Loucy (cell line): Measurements from ENCODE around the gene OLA1.

Source experiments
- EZH2phosphoT487 ChIP-seq: fragments of 200-600 bp; IDR thresholded peaks from 2 replicates; pipeline ENCODE4 v1.6.1; 2018; ENCODE audit warnings: antibody characterized with exemption, mild to moderate bottlenecking, moderate library complexity, borderline replicate concordance
- TF ChIP-seq, protein P1 (sequence below): fragments of 200-600 bp; sonication (generic); conservative IDR thresholded peaks from 2 replicates; pipeline ENCODE4 v1.5.1; 2014; ENCODE audit warnings: mild to moderate bottlenecking, antibody characterized with exemption, low read length

DNA sequence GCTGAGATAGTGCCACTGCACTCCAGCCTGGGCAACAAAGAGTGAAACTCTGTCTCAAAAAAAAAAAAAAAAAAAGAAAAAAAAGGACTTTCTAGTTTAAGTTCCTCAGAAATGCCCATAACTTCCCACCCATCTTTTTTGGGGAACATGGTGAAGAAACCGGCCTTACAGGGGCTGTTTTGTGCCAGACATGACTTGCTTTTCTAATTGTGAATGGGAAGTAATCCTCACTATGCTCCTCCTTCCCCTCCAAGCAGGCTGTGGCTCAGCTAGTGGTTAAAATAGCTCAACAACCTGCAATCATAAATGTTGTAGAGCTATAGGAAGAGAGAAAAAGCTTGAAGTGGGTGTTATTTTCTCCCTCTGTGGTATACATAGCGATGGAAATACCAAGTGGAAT lies 34.1 kb upstream of the OLA1 start:
- TF ChIP-seq, protein P1, sequence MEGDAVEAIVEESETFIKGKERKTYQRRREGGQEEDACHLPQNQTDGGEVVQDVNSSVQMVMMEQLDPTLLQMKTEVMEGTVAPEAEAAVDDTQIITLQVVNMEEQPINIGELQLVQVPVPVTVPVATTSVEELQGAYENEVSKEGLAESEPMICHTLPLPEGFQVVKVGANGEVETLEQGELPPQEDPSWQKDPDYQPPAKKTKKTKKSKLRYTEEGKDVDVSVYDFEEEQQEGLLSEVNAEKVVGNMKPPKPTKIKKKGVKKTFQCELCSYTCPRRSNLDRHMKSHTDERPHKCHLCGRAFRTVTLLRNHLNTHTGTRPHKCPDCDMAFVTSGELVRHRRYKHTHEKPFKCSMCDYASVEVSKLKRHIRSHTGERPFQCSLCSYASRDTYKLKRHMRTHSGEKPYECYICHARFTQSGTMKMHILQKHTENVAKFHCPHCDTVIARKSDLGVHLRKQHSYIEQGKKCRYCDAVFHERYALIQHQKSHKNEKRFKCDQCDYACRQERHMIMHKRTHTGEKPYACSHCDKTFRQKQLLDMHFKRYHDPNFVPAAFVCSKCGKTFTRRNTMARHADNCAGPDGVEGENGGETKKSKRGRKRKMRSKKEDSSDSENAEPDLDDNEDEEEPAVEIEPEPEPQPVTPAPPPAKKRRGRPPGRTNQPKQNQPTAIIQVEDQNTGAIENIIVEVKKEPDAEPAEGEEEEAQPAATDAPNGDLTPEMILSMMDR: no peak
- TF ChIP-seq EZH2phosphoT487: no peak
